GM12892 (cell line): ENCODE data around the gene HECTD4.
"Not testable (repeated sequence)": the region's sequence is repeated elsewhere in the genome, so short reads cannot be mapped to it uniquely, and the experiment has no call there.

Source experiments
- DNase-seq: peaks from one replicate; pipeline ENCODE4 v3.0.0; 2011; ENCODE audit not compliant: insufficient read length
- FAIRE-seq: peaks from 2 replicates; lab custom pipeline; 2011; peaks lifted over from hg19 to GRCh38; lab: Jason Lieb, UNC
- POLR2A ChIP-seq: IDR thresholded peaks from 2 replicates; pipeline ENCODE4 v1.6.1; 2011; ENCODE audit warnings: low read depth, low read length, control low read depth
- POLR2AphosphoS5 ChIP-seq: IDR thresholded peaks from 2 replicates; pipeline ENCODE4 v1.6.1; 2011; ENCODE audit warnings: low read depth, low read length, control low read depth
- TAF1 ChIP-seq: IDR thresholded peaks from 2 replicates; pipeline ENCODE4 v1.6.1; 2011; ENCODE audit warnings: low read depth, mild to moderate bottlenecking, control low read depth, low read length, borderline replicate concordance

HECTD4 gene

DNA sequence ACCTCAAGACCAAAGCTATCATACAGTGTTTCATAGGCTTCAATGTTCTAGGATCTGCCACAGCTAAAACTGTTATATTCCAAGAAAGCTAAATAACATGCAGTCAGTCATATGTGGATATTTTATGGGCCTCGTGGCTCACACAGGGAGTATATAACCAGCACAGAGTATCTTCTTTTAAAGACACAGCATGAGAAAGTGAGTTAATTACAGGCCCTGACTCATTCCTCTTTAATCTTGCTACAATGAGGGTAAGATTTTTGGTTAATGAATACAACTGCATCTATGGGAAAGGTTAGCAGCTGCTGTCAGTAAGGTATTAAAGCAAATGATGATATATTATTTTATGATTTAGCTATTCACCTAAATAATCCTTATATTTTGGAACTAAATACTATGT lies 145.8 kb downstream of the HECTD4 start:
- FAIRE-seq (no peak), DNase-seq (no peak)
- no peak for TF ChIP-seq POLR2A
- no peak for TF ChIP-seq TAF1
- no peak for TF ChIP-seq POLR2AphosphoS5

DNA sequence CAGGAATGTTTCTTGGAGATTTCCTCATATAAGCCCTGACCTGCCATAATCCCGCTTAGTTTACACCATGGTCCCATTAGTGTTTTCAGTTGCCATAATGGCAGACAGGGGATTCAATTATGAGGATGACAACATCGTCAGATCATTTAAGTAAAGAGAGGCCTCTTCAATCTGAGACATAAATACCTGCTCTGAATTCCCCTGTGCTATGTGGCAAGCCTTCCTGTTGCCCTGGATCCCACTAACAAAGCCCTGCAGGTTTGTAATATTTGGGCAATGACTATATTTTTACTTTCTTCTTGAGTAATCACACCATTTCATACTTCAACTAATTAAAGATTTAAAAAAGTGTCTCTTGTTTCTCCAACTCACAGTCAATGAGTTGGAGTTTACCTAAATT lies 147.9 kb downstream of the HECTD4 start:
- FAIRE-seq: no peak
- DNase-seq: no peak
- no peak for TF ChIP-seq POLR2A
- TF ChIP-seq POLR2AphosphoS5: no peak
- TF ChIP-seq TAF1: no peak

DNA sequence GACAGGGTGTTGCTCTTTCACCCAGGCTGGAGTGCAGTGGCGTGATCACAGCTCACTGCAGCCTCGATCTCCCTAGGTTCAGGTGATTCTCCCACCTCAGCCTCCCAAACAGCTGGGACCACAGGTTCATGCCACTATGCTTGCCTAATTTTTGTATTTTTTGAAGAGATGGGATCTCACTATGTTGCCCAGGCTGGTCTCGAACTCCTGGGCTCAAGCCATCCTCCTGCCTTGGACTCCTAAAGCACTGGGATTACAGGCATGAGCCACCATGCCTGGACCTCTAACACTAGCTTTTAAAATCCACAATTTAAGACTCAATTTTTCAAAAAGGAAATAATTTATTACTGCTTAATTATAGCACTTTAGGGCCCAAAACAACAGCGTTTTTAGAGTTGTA lies 149.0 kb downstream of the HECTD4 start:
- TF ChIP-seq POLR2AphosphoS5: no peak
- no peak for TF ChIP-seq TAF1
- no peak for TF ChIP-seq POLR2A
- DNase-seq (no peak), FAIRE-seq (no peak)

- TF ChIP-seq POLR2A: no peak
- no peak for TF ChIP-seq TAF1
- no peak for TF ChIP-seq POLR2AphosphoS5
- DNase-seq (no peak), FAIRE-seq (no peak)
Measured at GRCh38 chr12:112230136-112230535, 152.1 kb downstream of the HECTD4 start.

DNA sequence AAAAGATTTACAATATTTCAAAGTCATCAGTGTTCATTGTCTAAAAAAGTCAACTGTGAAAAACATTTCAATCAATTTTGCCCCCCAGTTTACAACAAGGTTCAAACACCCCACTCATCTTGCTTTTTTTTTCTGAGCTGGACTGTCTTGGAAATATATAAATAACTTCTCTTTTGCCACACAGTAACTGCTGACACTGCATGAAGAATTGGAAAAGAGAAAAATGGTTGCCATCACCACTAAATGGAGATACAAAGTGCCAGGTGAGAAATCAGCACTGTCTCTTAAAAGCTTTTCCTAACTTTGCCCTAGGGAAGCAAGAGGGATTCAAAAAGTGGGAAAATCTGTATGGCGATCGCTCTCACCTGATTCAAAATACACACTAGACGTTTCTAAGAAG lies 155.5 kb downstream of the HECTD4 start:
- DNase-seq (no peak), FAIRE-seq (no peak)
- no peak for TF ChIP-seq TAF1
- no peak for TF ChIP-seq POLR2AphosphoS5
- TF ChIP-seq POLR2A: no peak

DNA sequence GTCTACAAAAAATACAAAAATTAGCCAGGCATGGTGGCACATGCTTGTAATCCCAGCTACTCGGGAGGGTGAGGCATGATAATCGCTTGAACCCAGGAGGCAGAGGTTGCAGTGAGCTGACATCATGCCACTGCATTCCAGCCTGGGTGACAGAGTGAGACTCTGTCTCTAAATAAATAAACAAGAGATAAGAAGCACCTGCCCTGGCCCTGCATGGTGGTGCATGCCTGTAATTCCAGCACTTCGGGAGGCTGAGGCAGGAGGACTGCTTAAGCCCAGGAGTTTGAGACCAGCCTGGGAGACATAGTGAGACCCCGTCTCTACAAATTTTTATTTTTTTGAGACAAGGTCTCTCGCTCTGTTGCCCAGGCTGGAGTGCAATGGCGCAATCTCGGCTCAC lies 161.6 kb downstream of the HECTD4 start:
- not testable (repeated sequence) for DNase-seq, FAIRE-seq

DNA sequence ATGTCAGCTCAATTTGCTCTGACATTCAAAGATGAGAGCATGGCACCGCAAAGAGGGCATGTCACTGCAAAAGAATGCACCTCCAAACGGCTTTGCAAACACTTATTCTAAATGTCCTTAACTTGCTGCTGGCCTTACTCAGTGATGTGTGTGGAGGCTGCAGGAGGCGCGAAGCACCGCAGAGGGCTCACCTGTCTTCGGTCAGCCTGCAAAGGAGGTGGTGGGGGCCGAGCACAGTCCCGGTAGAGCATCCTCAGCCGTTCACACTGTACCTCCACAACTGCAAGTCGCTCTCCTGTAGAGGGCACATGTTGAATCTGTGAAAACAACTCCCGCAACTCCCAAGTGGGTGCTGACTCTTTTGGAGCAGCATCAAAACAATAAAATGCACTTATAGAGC lies 163.0 kb downstream of the HECTD4 start:
- no peak for DNase-seq
- no peak for FAIRE-seq
- TF ChIP-seq POLR2A: no peak
- no peak for TF ChIP-seq TAF1
- no peak for TF ChIP-seq POLR2AphosphoS5

- TF ChIP-seq POLR2A: no peak
- no peak for TF ChIP-seq POLR2AphosphoS5
- no peak for TF ChIP-seq TAF1
- DNase-seq (no peak), FAIRE-seq (no peak)
Measured at GRCh38 chr12:112218150-112218549, 164.1 kb downstream of the HECTD4 start.

GRCh38 chr12:112217647-112218046 lies 164.6 kb downstream of the HECTD4 start:
- FAIRE-seq (no peak), DNase-seq (no peak)
- no peak for TF ChIP-seq POLR2AphosphoS5
- no peak for TF ChIP-seq TAF1
- TF ChIP-seq POLR2A: no peak

GRCh38 chr12:112216223-112216622 lies 166.0 kb downstream of the HECTD4 start:
- TF ChIP-seq TAF1 (no peak), POLR2A (no peak), POLR2AphosphoS5 (no peak)
- DNase-seq (no peak), FAIRE-seq (no peak)

DNA sequence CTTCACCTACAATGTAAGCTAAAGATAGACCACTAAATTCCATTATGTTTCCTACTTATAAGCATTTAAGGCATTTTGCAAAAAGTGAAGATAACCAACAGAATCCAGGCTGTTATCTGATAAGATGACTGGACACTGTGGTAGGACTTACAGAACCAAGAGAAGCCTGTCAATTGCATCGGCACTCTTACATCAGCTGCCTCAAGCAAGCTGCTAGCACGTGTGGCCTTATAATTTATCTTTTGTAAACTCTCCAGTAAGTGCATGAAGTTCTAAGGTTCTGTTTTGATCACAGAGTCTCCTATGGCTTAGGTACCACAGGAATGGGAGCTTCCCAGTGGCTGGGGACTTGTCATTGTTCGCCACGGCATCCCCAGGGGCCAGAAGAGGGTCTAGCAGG lies 168.2 kb downstream of the HECTD4 start:
- no peak for DNase-seq
- no peak for FAIRE-seq
- no peak for TF ChIP-seq POLR2AphosphoS5
- no peak for TF ChIP-seq POLR2A
- TF ChIP-seq TAF1: no peak

- DNase-seq (no peak), FAIRE-seq (no peak)
- no peak for TF ChIP-seq POLR2A
Measured at GRCh38 chr12:112208301-112208910, 173.8 kb downstream of the HECTD4 start.

DNA sequence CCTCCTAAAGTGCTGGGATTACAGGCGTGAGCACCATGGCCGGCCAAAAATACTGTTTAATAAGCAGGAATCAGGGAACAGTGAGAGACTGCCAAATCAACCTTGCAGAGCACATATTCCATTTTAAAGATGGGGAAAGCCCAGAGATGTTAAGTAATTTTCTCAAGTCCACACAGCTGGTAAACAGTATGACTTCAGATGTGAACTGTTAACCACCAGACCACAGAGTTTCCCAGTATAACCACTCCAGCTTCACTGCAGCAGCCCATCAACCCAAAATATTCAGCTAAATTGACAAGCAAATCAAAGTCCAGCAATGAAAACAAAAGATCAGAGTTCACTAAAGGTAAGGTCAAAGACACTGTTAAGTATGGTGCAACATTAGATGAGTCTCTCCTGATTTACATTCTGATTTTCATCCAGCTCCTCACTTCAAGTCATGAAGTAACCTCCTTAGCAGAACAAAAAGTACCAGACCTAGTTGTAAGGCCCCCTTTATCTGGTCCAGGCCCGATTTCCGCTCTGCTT lies 174.8 kb downstream of the HECTD4 start:
- TF ChIP-seq TAF1 (no peak), POLR2A (no peak), POLR2AphosphoS5 (no peak)
- FAIRE-seq: no peak
- DNase-seq: no peak
